Fibroblast of pulmonary artery (primary cell): ENCODE results near the gene FSIP1.

Experiments used
- DNase-seq: peaks from one replicate; pipeline ENCODE4 v3.0.0-alpha.2; 2010; ENCODE audit warnings: low read depth
- H3K4me3 ChIP-seq: replicated peaks from 2 replicates; pipeline ENCODE4 v1.5.1; 2011; ENCODE audit warnings: low read depth, mild to moderate bottlenecking, control low read depth, low read length, moderate library complexity
- CTCF ChIP-seq: IDR thresholded peaks from 2 replicates; pipeline ENCODE4 v1.5.1; 2011; ENCODE audit warnings: mild to moderate bottlenecking, control low read depth, low read length, inconsistent platforms; ENCODE audit errors: missing control alignments

The FSIP1 gene

GRCh38 chr15:39605146-39605545 lies 177.5 kb downstream of the FSIP1 start:
- DNase-seq = no peak
- no peak overlapping the region for H3K4me3 ChIP-seq
- no peak for TF ChIP-seq CTCF

- H3K4me3 ChIP-seq = no peak overlapping the region
- no peak for DNase-seq
- no peak for TF ChIP-seq CTCF
Observed at GRCh38 chr15:39602143-39602542, 180.5 kb downstream of the FSIP1 start.

- no peak overlapping the region for H3K4me3 ChIP-seq
Observed at GRCh38 chr15:39599871-39600270, 182.8 kb downstream of the FSIP1 start.

DNA sequence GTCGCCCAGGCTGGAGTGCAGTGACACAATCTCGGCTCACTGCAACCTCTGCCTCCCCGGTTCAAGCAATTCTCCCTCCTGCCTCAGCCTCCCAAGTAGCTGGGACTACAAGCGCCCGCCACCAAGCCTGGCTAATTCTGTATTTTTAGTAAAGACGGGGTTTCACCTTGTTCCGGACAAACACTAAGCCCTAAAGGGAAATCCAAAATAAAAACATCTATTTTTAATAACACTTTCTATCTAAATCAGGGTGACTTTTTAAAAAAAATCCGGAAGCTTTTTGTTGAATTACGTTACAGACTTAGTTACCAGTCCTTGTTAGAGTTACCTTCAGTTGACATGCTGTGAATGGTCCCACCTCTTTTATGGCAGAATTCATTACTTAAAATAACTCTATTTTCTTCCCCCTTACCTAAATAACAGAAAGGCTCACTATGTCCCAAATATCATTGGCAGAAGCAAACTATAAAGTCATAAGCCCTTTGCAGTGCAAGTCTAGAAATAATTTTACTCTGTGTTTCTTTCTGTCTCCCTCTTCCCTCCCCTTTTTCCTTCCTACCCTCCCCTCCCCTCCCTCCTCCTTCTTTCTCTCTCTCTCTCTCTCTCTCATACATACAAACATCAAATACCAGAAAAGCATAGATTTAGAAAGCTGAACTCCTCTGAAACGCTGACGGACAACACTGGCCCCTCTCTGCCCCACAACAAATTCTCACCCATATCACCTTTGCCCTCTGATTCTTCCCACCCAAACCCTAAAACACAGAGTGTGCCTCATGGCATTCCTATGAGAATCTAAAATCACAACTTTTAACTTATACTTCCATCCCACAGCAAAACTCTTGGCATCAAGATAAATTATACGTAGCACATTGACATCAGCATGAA lies 183.4 kb downstream of the FSIP1 start:
- TF ChIP-seq CTCF = no peak
- no peak overlapping the region for H3K4me3 ChIP-seq
- peak; percentile 68 for DNase-seq

More at GRCh38 chr15:39599871-39600270, 182.8 kb downstream of the FSIP1 start:
- no peak for TF ChIP-seq CTCF
- DNase-seq = peak; percentile 47

DNA sequence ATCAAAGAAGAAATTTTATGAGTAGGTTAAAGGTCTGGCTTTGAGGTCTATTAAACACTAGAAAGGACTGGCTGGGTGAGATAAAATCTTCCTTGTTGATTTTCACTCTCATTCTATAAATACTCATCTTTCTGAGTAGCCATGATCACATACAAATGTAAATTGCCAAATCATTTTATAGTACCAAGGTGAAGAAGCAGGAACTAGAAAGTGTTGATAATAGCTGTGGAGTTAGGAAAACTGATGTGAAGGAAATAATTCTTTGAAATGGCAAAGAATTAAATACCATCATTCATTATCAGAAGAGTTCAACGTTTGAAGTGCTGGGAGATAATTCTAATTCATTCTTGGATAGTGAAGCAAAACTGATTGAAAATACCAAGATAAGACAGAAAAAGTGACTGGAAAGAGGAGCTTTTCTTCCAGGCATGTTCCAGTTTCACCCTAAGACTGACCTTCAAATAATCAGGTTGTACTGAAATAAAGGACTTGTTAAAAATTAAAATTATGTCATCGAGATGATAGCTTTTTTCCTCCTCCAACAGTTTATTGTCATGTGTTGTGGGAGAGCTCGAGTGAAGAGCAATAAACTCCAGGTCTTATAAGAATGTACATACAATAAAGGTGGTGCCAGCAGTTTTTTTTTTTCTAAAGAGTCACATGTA lies 184.3 kb downstream of the FSIP1 start:
- peak; percentile 75 for DNase-seq
- H3K4me3 ChIP-seq = no peak overlapping the region
- no peak for TF ChIP-seq CTCF

DNA sequence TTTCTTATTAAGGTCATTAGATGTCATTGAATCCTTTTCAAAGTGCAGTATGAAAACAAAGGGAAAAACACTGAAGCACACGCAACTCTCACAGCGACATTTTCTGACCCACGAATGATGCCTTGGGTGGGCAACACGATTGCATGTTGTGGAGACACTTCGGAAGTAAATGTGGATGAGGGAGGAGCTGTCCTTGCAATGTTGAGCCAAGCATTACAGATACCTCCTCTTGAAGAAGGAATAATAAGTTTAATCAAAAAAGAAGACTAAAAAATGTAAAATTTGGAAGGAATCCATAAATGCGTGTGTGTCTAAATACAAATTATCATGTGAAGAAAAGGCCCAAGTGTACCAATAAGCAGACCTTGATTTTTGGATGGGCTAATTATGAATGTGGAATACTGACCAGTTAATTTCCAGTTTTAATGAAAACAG lies 184.9 kb downstream of the FSIP1 start:
- TF ChIP-seq CTCF = no peak
- H3K4me3 ChIP-seq = no peak overlapping the region
- peak; percentile 80 for DNase-seq
